WI38 (cell line): Measurements from ENCODE around the gene ZNF442.

Source experiments
- H3K4me3 ChIP-seq: 2 replicates; pipeline ENCODE4 v1.5.1; 2011; ENCODE audit warnings: low read depth, mild to moderate bottlenecking, control low read depth, low read length
- TF ChIP-seq, protein P1 (sequence below): IDR thresholded peaks from 2 replicates; pipeline ENCODE4 v1.5.1; 2012; ENCODE audit warnings: low read depth, mild to moderate bottlenecking, control low read depth, low read length

ZNF442 gene

DNA sequence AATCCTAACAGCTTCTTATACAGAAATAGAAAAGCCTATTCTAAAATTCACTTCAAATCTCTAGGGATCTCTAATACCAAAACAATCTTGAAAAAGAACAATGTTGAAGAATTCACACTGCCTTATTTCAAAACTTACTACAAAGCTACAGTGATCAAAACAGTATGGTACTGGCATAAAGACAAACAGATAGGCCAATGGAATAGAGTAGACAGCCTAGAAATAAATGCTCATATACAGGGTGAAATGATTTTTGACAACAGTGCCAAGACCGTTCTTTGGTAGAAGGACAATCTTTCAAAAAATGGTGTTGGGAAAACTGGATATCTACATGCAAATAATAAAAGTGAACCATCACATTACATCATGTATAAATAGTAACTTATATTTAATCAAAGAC, 20.3 kb downstream of the ZNF442 start:
- TF ChIP-seq, protein P1, sequence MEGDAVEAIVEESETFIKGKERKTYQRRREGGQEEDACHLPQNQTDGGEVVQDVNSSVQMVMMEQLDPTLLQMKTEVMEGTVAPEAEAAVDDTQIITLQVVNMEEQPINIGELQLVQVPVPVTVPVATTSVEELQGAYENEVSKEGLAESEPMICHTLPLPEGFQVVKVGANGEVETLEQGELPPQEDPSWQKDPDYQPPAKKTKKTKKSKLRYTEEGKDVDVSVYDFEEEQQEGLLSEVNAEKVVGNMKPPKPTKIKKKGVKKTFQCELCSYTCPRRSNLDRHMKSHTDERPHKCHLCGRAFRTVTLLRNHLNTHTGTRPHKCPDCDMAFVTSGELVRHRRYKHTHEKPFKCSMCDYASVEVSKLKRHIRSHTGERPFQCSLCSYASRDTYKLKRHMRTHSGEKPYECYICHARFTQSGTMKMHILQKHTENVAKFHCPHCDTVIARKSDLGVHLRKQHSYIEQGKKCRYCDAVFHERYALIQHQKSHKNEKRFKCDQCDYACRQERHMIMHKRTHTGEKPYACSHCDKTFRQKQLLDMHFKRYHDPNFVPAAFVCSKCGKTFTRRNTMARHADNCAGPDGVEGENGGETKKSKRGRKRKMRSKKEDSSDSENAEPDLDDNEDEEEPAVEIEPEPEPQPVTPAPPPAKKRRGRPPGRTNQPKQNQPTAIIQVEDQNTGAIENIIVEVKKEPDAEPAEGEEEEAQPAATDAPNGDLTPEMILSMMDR = no peak

DNA sequence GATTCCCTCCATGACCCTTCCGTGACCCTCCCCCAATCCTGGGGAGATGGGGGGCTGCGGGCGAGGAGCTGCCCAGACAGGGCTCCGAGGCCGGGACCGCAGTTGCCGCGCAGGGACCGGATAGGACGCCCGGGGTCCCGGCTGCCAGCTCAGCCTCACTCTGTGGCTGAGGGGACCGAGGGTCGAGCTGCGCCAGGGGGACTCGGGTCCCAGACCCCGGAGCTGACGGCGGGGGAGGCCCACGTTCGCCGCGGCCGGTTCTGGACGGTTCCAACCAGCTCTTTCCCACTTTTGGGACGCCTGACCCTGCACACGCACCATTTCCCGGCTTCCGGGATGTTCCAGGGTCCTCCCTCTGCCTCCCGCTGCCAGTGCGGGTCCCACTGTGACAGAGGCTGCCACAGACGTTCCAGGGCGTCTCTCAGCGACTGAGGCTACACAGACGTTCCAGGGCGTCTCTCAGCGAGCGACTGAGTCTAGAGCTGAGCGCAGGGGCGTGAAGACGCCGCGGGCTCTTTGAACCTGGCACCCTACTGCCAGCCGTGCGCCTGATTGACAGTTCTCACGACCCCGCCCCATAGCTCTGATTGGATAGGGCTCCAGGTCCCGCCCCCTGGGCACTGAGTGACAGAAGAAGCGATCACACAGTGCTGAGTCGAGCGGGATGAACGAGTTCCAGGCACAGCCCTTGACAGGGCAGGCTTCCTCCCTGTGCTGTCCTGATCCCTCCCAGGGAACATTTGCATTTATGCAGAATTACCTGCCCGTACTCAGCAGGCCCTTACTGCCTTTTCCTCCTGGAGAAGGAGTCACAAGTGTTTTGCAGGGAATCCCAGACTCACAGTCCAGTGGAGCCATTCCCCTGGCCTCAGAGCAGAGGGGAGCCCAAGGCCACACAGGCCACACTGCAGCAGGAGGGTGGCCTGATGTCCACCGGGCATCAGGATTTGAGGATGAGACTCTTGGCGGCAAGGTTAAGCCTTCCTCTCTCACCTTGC, 32.0 kb downstream of the ZNF442 start, which contains the start of gene ZNF563:
Gene ZNF563, minus strand, starts transcription at position 472 of the 998 bp plus-strand sequence. Its CDS starts 151 bp downstream, at position 321.
- H3K4me3 ChIP-seq = peak within 1 kb of the TSS; percentile 86
- TF ChIP-seq, protein P1 = no peak

More for the DNA sequence above, 20.3 kb downstream of the ZNF442 start:
- H3K4me3 ChIP-seq = no peak overlapping the region

DNA sequence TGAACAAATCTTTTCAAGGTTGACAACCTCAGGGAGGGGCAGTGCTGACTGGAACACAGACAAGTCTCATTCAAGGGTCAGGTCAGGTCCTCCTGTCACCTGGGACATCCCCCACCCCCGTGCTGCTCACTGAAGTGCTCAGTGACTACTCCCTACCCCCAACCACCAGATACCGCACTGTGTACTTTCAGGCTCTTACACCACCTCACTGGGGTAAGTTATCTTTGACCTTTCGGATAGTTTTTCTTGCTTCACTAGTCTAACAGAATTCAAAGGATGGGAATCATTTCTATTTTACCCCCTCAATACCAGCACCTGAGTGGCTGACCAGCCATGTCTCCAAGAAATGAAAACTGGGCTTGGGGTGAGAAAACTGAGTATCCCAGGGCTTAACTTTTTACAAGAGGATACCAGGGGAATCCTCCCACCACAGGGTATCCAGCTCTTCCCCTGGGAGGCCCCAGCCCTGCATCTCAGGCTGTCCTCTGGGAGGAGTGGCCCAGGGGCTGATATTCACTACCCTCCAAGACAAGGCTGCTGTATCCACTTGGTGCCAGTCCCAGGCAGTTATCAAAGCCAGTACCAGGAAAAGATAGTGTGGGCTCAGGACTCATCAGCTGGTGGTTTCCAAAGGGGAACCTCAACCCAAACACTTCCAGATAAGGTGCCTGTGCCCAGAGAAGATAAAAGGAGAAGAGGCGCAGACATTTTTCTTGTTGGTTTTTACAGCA, 34.1 kb downstream of the ZNF442 start:
- TF ChIP-seq, protein P1 = no peak
- H3K4me3 ChIP-seq = no peak overlapping the region

DNA sequence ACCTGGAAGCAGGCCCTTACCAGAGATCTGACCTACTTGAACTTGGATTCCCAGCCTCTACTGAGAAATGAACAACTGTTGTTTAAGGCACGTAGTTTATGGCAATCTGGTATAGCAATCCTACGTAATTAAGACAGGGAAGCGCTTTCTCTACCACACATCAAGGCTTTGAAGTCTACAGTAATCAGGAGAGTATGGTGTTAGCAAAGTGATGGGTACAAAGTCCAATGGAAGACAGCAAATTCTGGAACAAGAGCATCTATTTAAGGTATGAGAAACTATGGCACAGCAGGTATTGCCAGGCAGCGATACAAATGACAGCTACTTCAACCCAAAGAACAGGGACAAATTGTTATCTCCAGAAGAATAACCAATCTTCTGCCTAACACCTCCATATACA, 35.1 kb downstream of the ZNF442 start:
- TF ChIP-seq, protein P1 = no peak
- no peak overlapping the region for H3K4me3 ChIP-seq

DNA sequence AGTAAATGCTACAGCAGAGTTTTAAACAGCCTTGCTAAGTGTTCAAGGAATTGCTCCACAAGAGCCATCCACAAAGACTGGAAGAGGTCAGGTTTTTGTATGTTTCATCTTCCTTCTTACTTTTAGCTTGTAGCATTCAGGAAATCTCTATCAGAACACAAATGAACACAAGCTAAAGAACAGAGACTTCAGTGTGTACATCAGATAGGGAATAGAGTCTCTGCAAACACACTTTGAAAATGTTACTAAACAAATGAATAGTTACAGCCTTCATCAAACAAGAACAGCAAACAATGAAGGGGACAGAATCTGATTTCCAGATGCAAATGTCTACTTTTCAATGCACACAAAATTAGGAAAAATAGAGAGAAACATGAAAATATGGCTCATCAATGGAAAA, 39.8 kb downstream of the ZNF442 start:
- TF ChIP-seq, protein P1 = no peak
- H3K4me3 ChIP-seq = no peak overlapping the region

DNA sequence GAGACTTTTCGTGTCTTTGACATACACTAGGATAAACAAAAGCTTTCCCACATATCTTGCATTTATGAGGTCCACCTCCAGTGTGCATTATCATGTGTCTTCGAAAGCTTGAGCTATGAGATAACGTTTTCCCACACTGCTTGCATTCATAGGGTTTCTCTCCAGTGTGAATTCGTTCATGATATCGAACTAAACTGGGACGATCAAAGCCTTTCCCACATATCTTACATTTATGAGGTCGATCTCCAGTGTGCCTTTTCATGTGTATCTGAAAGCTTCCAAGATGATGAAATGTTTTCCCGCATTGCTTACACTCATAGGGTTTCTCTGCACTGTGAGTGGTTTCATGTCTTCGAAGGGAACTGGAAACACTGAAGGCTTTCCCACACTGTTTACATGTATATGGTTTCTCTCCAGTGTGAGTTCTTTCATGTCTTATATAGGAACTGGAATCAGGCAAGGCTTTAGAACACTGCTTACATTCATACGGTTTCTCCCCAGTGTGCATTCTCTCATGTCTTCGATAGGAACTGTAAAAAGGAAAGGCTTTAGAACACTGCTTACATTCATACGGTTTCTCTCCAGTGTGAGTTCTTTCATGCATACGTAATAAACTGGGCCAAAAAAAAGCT, 46.6 kb downstream of the ZNF442 start:
- no peak overlapping the region for H3K4me3 ChIP-seq
- TF ChIP-seq, protein P1 = no peak
